Gastrocnemius medialis (tissue), 4 donors: Measurements from ENCODE around the gene STK11IP.

Source experiments
- POLR2A ChIP-seq, 2 donors: fragments of 450-650 bp; IDR thresholded peaks; one replicate each; pipeline ENCODE4 v1.6.1; 2017; ENCODE audit warnings: antibody characterized with exemption in 2 of 2, mild to moderate bottlenecking in 2 of 2, moderate library complexity in 2 of 2
- TF ChIP-seq, protein P1 (sequence below), 5 experiments: fragments of 450-650 bp in 3 of 5; fragments of 200-600 bp in 2 of 5; sonication (generic) in 2 of 5; IDR thresholded peaks in 4 of 5; conservative IDR thresholded peaks in 1 of 5; 1 replicate in 4 of 5; 2 replicates in 1 of 5; pipeline ENCODE4 v1.5.1; 2016 to 2019; ENCODE audit warnings: antibody characterized with exemption in 5 of 5, mild to moderate bottlenecking in 3 of 5, moderate library complexity in 3 of 5

DNA sequence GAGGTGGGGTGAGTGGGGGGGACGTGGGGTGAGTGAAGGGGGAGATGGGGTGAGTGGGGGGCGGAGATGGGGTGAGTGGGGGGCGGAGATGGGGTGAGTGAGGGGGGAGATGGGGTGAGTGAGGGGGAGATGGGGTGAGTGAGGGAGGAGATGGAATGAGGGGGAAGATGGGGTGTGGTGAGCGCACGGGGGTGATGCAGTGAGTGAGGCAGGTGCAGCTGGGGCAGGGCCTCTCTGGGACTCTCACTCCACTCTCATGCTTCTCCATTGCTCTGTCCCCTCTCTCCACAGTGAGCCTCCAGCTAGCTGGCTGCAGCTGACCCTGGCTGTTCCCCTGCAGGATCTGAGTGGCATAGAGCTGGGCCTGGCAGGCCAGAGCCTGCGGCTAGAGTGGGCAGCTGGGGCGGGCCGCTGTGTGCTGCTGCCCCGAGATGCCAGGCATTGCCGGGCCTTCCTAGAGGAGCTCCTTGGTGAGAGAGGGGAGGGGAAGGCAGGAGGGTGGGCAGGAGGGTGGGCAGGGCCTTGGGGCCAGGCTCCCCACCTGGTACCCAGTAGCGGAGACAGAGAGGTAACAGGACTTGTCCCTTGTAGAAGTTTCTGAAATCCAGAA, 15.9 kb downstream of the STK11IP start:
- TF ChIP-seq, protein P1, sequence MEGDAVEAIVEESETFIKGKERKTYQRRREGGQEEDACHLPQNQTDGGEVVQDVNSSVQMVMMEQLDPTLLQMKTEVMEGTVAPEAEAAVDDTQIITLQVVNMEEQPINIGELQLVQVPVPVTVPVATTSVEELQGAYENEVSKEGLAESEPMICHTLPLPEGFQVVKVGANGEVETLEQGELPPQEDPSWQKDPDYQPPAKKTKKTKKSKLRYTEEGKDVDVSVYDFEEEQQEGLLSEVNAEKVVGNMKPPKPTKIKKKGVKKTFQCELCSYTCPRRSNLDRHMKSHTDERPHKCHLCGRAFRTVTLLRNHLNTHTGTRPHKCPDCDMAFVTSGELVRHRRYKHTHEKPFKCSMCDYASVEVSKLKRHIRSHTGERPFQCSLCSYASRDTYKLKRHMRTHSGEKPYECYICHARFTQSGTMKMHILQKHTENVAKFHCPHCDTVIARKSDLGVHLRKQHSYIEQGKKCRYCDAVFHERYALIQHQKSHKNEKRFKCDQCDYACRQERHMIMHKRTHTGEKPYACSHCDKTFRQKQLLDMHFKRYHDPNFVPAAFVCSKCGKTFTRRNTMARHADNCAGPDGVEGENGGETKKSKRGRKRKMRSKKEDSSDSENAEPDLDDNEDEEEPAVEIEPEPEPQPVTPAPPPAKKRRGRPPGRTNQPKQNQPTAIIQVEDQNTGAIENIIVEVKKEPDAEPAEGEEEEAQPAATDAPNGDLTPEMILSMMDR (IDR thresholded peaks at IDR 0.05 in 4 of 5, conservative IDR thresholded peaks at IDR 0.05 in 1 of 5), result no peak
- TF ChIP-seq POLR2A (IDR thresholded peaks at IDR 0.05), result no peak
